CD4-positive, alpha-beta T cell treated with Interleukin-12 subunit alpha and Interleukin-12 subunit beta, for 1 hour (primary cell): ENCODE results near the gene NCOA7.
"Not testable (repeated sequence)": the region's sequence is repeated elsewhere in the genome, so short reads cannot be mapped to it uniquely, and the experiment has no call there.

Experiments used
- DNase-seq: peaks from one replicate; pipeline ENCODE4 v3.0.0-alpha.2; 2020

The NCOA7 gene

GRCh38 chr6:125841356-125842090, 50.8 kb downstream of the NCOA7 start:
- no peak for DNase-seq

GRCh38 chr6:125842091-125842626, 51.4 kb downstream of the NCOA7 start:
- no peak for DNase-seq

- no peak for DNase-seq
These were observed 52.8 kb downstream of the NCOA7 start for GRCh38 chr6:125843593-125843992.

- DNase-seq: no peak
These were observed 54.2 kb downstream of the NCOA7 start for GRCh38 chr6:125844989-125845388.

GRCh38 chr6:125846292-125847024, 55.7 kb downstream of the NCOA7 start:
- DNase-seq: no peak

- not testable (repeated sequence) for DNase-seq
These were observed 57.5 kb downstream of the NCOA7 start for GRCh38 chr6:125848286-125848685.

GRCh38 chr6:125850361-125850760, 59.6 kb downstream of the NCOA7 start:
- no peak for DNase-seq

GRCh38 chr6:125852587-125852986, 61.8 kb downstream of the NCOA7 start:
- DNase-seq: no peak

GRCh38 chr6:125853168-125853567, 62.4 kb downstream of the NCOA7 start:
- DNase-seq: no peak

GRCh38 chr6:125853756-125854155, 63.0 kb downstream of the NCOA7 start:
- no peak for DNase-seq

- no peak for DNase-seq
These were observed 63.6 kb downstream of the NCOA7 start for GRCh38 chr6:125854355-125854754.

GRCh38 chr6:125855783-125856182, 65.0 kb downstream of the NCOA7 start:
- no peak for DNase-seq

GRCh38 chr6:125857846-125858245, 67.1 kb downstream of the NCOA7 start:
- no peak for DNase-seq

- peak; percentile 29 for DNase-seq
These were observed 67.9 kb downstream of the NCOA7 start for GRCh38 chr6:125858427-125859320.

GRCh38 chr6:125859727-125860126, 69.0 kb downstream of the NCOA7 start:
- DNase-seq: no peak

- no peak for DNase-seq
These were observed 72.3 kb downstream of the NCOA7 start for GRCh38 chr6:125863023-125863422.

GRCh38 chr6:125865015-125865414, 74.3 kb downstream of the NCOA7 start:
- no peak for DNase-seq

GRCh38 chr6:125866433-125866832, 75.7 kb downstream of the NCOA7 start:
- DNase-seq: no peak

GRCh38 chr6:125867483-125867942, 76.8 kb downstream of the NCOA7 start:
- DNase-seq: no peak

- DNase-seq: no peak
These were observed 77.5 kb downstream of the NCOA7 start for GRCh38 chr6:125868252-125868651.

- DNase-seq: no peak
These were observed 78.1 kb downstream of the NCOA7 start for GRCh38 chr6:125868678-125869395.

- DNase-seq: no peak
These were observed 78.7 kb downstream of the NCOA7 start for GRCh38 chr6:125869427-125869826.
